GM12878 (cell line): ENCODE data around the gene TTC1. TPM values are rescaled to one million over a fixed set of nuclear protein-coding genes. Genes with fewer than 3 reads are reported as not detected.

ENCODE experiments used
- ATAC-seq: fragments of 200-7000 bp; cut with Tn5 transposase; 3 replicates; pipeline ENCODE4 v1.9.1; 2020; ENCODE audit warnings: mild to moderate bottlenecking, moderate library complexity
- BruUV-seq: library from RNA; stranded (reverse); fragments of 400-500 nt; replicated peaks from 2 replicates; lab custom pipeline; 2021; lab: Mats Ljungman, UMichigan
- CTCF ChIA-PET: fragments of 300-600 bp; sonication (Branson Sonifier 250); formaldehyde crosslinking; extraction: SDS; loops from one replicate; lab custom pipeline; 2021; ENCODE audit warnings: inconsistent platforms; lab: Yijun Ruan, JAX
- POLR2A ChIA-PET: fragments of 350-600 bp; formaldehyde crosslinking; extraction: SDS; loops from one replicate; lab custom pipeline; 2021; ENCODE audit warnings: inconsistent platforms; lab: Charles Lee
- RAD21 ChIA-PET: fragments of 300-600 bp; sonication (Branson Sonifier 250); formaldehyde crosslinking; loops from one replicate; lab custom pipeline; 2023; ENCODE audit warnings: antibody characterized with exemption; ENCODE audit not compliant: unreplicated experiment; lab: Charles Lee
- SMC1A ChIA-PET: fragments of 300-600 bp; sonication (Branson Sonifier 250); formaldehyde crosslinking; loops from one replicate; lab custom pipeline; 2023; ENCODE audit not compliant: unreplicated experiment, uncharacterized antibody; lab: Charles Lee
- DNase-seq: peaks from one replicate; pipeline ENCODE4 v3.0.0-alpha.2; 2011; ENCODE audit warnings: low read depth, low spot score
- FAIRE-seq: peaks from 3 replicates; lab custom pipeline; 2011; peaks lifted over from hg19 to GRCh38; lab: Jason Lieb, UNC
- H2AFZ ChIP-seq: 2 replicates; pipeline ENCODE4 v1.6.0; 2011; ENCODE audit warnings: low read depth, low read length, control low read depth; ENCODE audit not compliant: control insufficient read depth
- H3K27ac ChIP-seq: 2 replicates; pipeline ENCODE4 v1.5.1; 2011; ENCODE audit warnings: control low read depth; ENCODE audit not compliant: control insufficient read depth, insufficient read depth
- H3K27me3 ChIP-seq, 2 experiments: replicated peaks in 1 of 2; 2 replicates each; pipeline versions ENCODE4 v1.6.0 to v1.6.1; 2011; ENCODE audit warnings: low read length in 1 of 2; ENCODE audit not compliant: control insufficient read depth in 2 of 2, insufficient read depth in 2 of 2
- H3K36me3 ChIP-seq, 2 experiments: 2 replicates each; pipeline ENCODE4 v1.5.1; 2011; ENCODE audit warnings: low read length in 1 of 2; ENCODE audit not compliant: control insufficient read depth in 2 of 2, insufficient read depth in 2 of 2
- H3K4me1 ChIP-seq: 2 replicates; pipeline ENCODE4 v1.6.1; 2011; ENCODE audit warnings: mild to moderate bottlenecking, low read length, moderate library complexity, mixed read lengths; ENCODE audit not compliant: control insufficient read depth, insufficient read depth
- H3K4me2 ChIP-seq: 2 replicates; pipeline ENCODE4 v1.6.0; 2011; ENCODE audit warnings: control low read depth; ENCODE audit not compliant: control insufficient read depth, insufficient read depth
- H3K4me3 ChIP-seq: fragments of 200-600 bp; sonication (generic); 2 replicates; pipeline ENCODE4 v1.5.1; 2016
- H3K79me2 ChIP-seq: 2 replicates; pipeline ENCODE4 v1.6.0; 2011; ENCODE audit warnings: low read length; ENCODE audit not compliant: control insufficient read depth, insufficient read depth
- H3K9ac ChIP-seq: 2 replicates; pipeline ENCODE4 v1.8.0; 2011; ENCODE audit warnings: low read length, control low read depth, mixed read lengths; ENCODE audit not compliant: control insufficient read depth, insufficient read depth
- H3K9me3 ChIP-seq: replicated peaks from 3 replicates; pipeline ENCODE4 v1.5.1; 2011; ENCODE audit warnings: mild to moderate bottlenecking, low read length; ENCODE audit not compliant: control insufficient read depth, insufficient read depth
- H4K20me1 ChIP-seq: 2 replicates; pipeline ENCODE4 v1.6.0; 2011; ENCODE audit not compliant: control insufficient read depth, insufficient read depth
- BACH1 ChIP-seq: fragments of 450-650 bp; IDR thresholded peaks from 2 replicates; pipeline ENCODE4 v1.6.1; 2017; ENCODE audit warnings: mild to moderate bottlenecking, borderline replicate concordance
- DPF2 ChIP-seq: fragments of 450-650 bp; IDR thresholded peaks from 2 replicates; pipeline ENCODE4 v1.6.1; 2017; ENCODE audit warnings: mild to moderate bottlenecking
- PAX8 ChIP-seq: fragments of 450-650 bp; IDR thresholded peaks from 2 replicates; pipeline ENCODE4 v1.6.1; 2017; ENCODE audit warnings: mild to moderate bottlenecking, moderate library complexity
- POLR2AphosphoS5 ChIP-seq: IDR thresholded peaks from 2 replicates; pipeline ENCODE4 v1.6.1; 2011; ENCODE audit warnings: mild to moderate bottlenecking, low read length, inconsistent platforms
- SPI1 ChIP-seq: IDR thresholded peaks from 2 replicates; pipeline ENCODE4 v1.6.1; 2011; ENCODE audit warnings: low read depth, mild to moderate bottlenecking, low read length, moderate library complexity, borderline replicate concordance; ENCODE audit not compliant: insufficient read depth
- TCF3 ChIP-seq: IDR thresholded peaks from 2 replicates; pipeline ENCODE4 v1.6.1; 2012; ENCODE audit warnings: low read depth, mild to moderate bottlenecking, low read length, borderline replicate concordance; ENCODE audit not compliant: insufficient read depth
- USF2 ChIP-seq: IDR thresholded peaks from 2 replicates; pipeline ENCODE4 v1.6.1; 2011; ENCODE audit warnings: low read depth, low read length, improper control_type of control experiment, borderline replicate concordance
- ZNF217 ChIP-seq: fragments of 450-650 bp; IDR thresholded peaks from 2 replicates; pipeline ENCODE4 v1.6.1; 2017; ENCODE audit warnings: antibody characterized with exemption, mild to moderate bottlenecking
- WGBS: methylation state at CpG from one replicate; pipeline ENCODE4 v1.1.6; 2016; ENCODE audit warnings: low lambda C conversion rate; ENCODE audit not compliant: insufficient replicate concordance, insufficient coverage; ENCODE audit errors: missing lambda C conversion rate; 5-methylcytosine and 5-hydroxymethylcytosine counted together
- in situ Hi-C: fragments of 300-500 bp; cut with MboI; formaldehyde crosslinking; loops from 9 replicates; pipeline ENCODE4 v1.14.3; 2018; ENCODE audit warnings: mixed read lengths
- intact Hi-C: fragments of 100-400 bp; cut with micrococcal nuclease; formaldehyde crosslinking; loops from one replicate; pipeline ENCODE4 v1.14.2; 2022; ENCODE audit not compliant: unreplicated experiment
- polyA plus RNA-seq, 11 experiments: library from polyadenylated mRNA; depleted of rRNA in 4 of 11; unstranded in 6 of 11; stranded (reverse) in 5 of 11; fragments of >200 nt; fragmentation: Nextera tagmentation in 4 of 11; fragmentation: Illumina TruSeq in 1 of 11; extraction: Ambion mirVana in 4 of 11; extraction: Trizol in 1 of 11; gene quantifications; 1 replicate in 1 of 11; 2 replicates in 10 of 11; pipeline versions ENCODE4 v1.2.1 to v1.2.3, GENCODE V29; 2011 to 2016; ENCODE audit warnings: inconsistent platforms in 2 of 11, missing spikeins in 2 of 11, low read depth in 1 of 11
- total RNA-seq, 4 experiments: library from RNA; depleted of rRNA in 3 of 4; stranded (reverse); fragments of >200 nt in 3 of 4; fragmentation: Illumina TruSeq in 1 of 4; extraction: Trizol in 1 of 4; gene quantifications; 2 replicates each; pipeline versions ENCODE4 v1.2.1 to v1.2.3, GENCODE V29; 2013 to 2021

Gene TTC1
- total and polyA plus RNA-seq, 10 of the 15 experiments (the other 5 are each of a cell fraction or from before 2014, with no cell fraction given), result 46.6 to 160 (median 92.3) TPM

DNA sequence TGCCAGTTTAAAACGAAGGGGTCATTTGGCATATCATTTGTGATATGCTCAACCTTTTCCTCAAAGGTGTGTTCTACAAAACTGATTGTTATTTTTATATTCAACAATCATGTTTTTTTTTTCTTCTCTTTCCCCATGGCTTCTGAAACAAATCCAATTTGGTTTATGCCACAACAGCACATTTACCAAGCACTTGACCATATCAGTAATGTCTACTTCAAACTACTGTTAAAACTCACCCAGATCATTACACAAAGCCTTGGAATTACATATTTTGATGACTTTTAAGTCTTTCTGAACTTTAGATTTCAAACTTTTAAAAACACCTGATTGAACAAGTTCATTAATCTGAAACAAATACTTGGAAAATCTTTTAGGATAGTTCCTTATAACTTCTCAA is 81.1 kb downstream of the TTC1 start:
- Histone ChIP-seq H3K79me2 (no peaks in the 10 kb centered on the region; the same call in 1 of the 2 replicates), H3K36me3 (peaks cover 0 to 6% of the 10 kb centered on the region in 2 experiments; a peak in 2 of 4 replicates), H3K9me3 (no peaks in the 10 kb centered on the region), H2AFZ (no peak overlapping the region), H3K27me3 (no peaks in the 10 kb centered on the region), H3K9ac (no peak overlapping the region), H4K20me1 (no peaks in the 10 kb centered on the region), H3K4me3 (no peak overlapping the region), H3K4me2 (no peak overlapping the region), H3K27ac (no peak overlapping the region), H3K4me1 (peaks cover 26% of the 10 kb centered on the region)
- FAIRE-seq (no peak), DNase-seq (no peak), ATAC-seq (no peak)
- whole genome bisulfite sequencing, result 83% methylated on average over 1 of the region's 1 CpG
- ChIA-PET POLR2A (interaction anchor here (0.7 kb wide), 1 partner anchor 23 kb away, joined by 3 read pairs; no protein-coding TSS in a partner anchor), CTCF (interaction anchor here (1.2 to 6.4 kb wide), 4 partner anchors 10 to 68 kb away, joined by 3 to 53 read pairs (median 4); no protein-coding TSS in a partner anchor), RAD21 (no interaction called here), SMC1A (interaction anchor here (1.6 to 4.3 kb wide), 2 partner anchors 10 to 17 kb away, joined by 9 to 22 read pairs; no protein-coding TSS in a partner anchor)
- intact Hi-C loops, result no loop called here
- no TSS peak for BruUV-seq
- in situ Hi-C loops, result no loop called here
- TF ChIP-seq ZNF217 (no peak), SPI1 (no peak), POLR2AphosphoS5 (no peak), TCF3 (no peak), BACH1 (no peak), USF2 (no peak), DPF2 (no peak), PAX8 (no peak)
